Prostate gland (tissue), 2 donors: ENCODE results near the gene ABLIM3. TPM values are rescaled to one million over a fixed set of nuclear protein-coding genes. Genes with fewer than 3 reads are reported as not detected.

Experiments used
- DNase-seq: peaks from one replicate; pipeline ENCODE4 v3.0.0-alpha.2; 2019; ENCODE audit warnings: low spot score
- H3K27ac ChIP-seq, 2 donors: fragments of 200-600 bp; sonication (generic); 2 replicates each; pipeline ENCODE4 v1.5.1; 2017 to 2019
- H3K27me3 ChIP-seq: fragments of 200-600 bp; sonication (generic); replicated peaks from 2 replicates; pipeline ENCODE4 v1.5.1; 2019; ENCODE audit not compliant: insufficient read depth
- H3K36me3 ChIP-seq, 2 donors: fragments of 200-600 bp; sonication (generic); 1 replicate in 1 of 2; 2 replicates in 1 of 2; pipeline versions ENCODE4 v1.5.1 to v1.8.1; 2017 to 2019
- H3K4me1 ChIP-seq: fragments of 200-600 bp; sonication (generic); replicated peaks from 2 replicates; pipeline ENCODE4 v1.5.1; 2019
- H3K4me3 ChIP-seq, 2 donors: fragments of 200-600 bp; sonication (generic); 2 replicates each; pipeline ENCODE4 v1.5.1; 2017 to 2019
- H3K9me3 ChIP-seq: fragments of 200-600 bp; sonication (generic); 2 replicates; pipeline ENCODE4 v1.5.1; 2017
- POLR2A ChIP-seq: fragments of 450-650 bp; IDR thresholded peaks from one replicate; pipeline ENCODE4 v1.6.1; 2016; ENCODE audit warnings: antibody characterized with exemption, mild to moderate bottlenecking
- POLR2AphosphoS5 ChIP-seq: sonication (generic); formaldehyde crosslinking; IDR thresholded peaks from one replicate; pipeline ENCODE4 v1.6.1; 2017; ENCODE audit warnings: antibody characterized with exemption
- WGBS: methylation state at CpG from one replicate; pipeline ENCODE4 v1.1.5; 2018; 5-methylcytosine and 5-hydroxymethylcytosine counted together
- intact Hi-C: fragments of 100-400 bp; cut with DNase I; formaldehyde crosslinking; loops from one replicate; pipeline ENCODE4 v1.14.2; 2022
- total RNA-seq, 2 donors: library from RNA; depleted of rRNA; stranded (reverse); fragments of >200 nt; gene quantifications; one replicate each; pipeline ENCODE4 v1.1.0, GENCODE V29; 2016
- TF ChIP-seq, protein P1 (sequence below), 4 experiments: fragments of 200-600 bp in 2 of 4; fragments of 450-650 bp in 2 of 4; sonication (generic) in 2 of 4; IDR thresholded peaks; 1 replicate in 3 of 4; 2 replicates in 1 of 4; pipeline ENCODE4 v1.5.1; 2016 to 2019; ENCODE audit warnings: antibody characterized with exemption in 4 of 4, mild to moderate bottlenecking in 2 of 4, moderate library complexity in 2 of 4

The ABLIM3 gene
- total RNA-seq, 2 donors from 2014 or later: 9.0 to 11.7 TPM

DNA sequence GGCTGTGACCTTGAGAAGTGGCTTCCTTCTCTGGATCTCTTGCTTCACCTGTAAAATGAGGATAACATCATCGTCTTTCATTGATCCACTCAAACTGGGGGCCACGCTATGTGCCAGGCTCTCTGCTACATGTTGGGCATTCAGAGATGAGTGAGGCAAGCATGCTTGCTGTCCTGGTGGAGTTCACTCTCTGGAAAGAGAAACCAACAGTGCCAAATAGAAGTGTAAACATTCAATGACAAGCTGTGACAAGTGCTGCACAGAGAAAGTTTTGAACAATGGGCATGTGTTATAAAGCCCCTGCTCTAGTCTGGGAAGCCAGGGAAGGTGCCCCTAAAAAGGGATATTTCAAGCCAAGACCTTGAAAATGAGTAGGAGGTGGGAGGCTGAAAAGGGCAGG, 79.5 kb downstream of the ABLIM3 start:
- TF ChIP-seq POLR2A (no peak), POLR2AphosphoS5 (peak; percentile 60)
- TF ChIP-seq, protein P1, sequence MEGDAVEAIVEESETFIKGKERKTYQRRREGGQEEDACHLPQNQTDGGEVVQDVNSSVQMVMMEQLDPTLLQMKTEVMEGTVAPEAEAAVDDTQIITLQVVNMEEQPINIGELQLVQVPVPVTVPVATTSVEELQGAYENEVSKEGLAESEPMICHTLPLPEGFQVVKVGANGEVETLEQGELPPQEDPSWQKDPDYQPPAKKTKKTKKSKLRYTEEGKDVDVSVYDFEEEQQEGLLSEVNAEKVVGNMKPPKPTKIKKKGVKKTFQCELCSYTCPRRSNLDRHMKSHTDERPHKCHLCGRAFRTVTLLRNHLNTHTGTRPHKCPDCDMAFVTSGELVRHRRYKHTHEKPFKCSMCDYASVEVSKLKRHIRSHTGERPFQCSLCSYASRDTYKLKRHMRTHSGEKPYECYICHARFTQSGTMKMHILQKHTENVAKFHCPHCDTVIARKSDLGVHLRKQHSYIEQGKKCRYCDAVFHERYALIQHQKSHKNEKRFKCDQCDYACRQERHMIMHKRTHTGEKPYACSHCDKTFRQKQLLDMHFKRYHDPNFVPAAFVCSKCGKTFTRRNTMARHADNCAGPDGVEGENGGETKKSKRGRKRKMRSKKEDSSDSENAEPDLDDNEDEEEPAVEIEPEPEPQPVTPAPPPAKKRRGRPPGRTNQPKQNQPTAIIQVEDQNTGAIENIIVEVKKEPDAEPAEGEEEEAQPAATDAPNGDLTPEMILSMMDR (IDR thresholded peaks at IDR 0.05): no peak
- H3K4me3 ChIP-seq: no peak overlapping the region
- peaks cover 9% of the 10 kb centered on the region for H3K4me1 ChIP-seq
- WGBS: 32% methylated on average over 2 of the region's 2 CpGs
- no peaks in the 10 kb centered on the region for H3K36me3 ChIP-seq
- H3K27me3 ChIP-seq: no peaks in the 10 kb centered on the region
- H3K27ac ChIP-seq: peak overlapping the region; percentile 59 to 68
- intact Hi-C loops: no loop called here
- H3K9me3 ChIP-seq: no peaks in the 10 kb centered on the region
- DNase-seq: peak; percentile 32

DNA sequence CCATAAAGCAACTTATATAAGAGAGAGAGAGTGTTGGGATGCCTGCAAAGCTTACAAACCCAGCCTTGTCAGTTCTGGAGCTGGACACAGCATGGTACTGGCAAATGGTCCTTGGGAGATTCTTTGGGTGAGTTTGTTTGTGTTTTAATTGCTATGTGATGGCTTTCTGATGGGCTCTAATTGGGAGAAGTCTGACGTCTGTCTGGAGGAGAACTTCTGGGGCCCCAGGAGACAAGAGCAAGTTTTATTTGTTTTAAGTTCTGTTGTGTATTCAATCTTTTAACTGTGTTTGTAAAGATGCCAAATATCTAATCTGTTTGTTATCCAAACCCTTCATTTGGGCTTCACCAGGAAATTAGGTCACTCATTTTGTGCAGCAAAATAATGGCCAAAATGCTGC, 80.0 kb downstream of the ABLIM3 start:
- no peaks in the 10 kb centered on the region for H3K27me3 ChIP-seq
- no peak for DNase-seq
- H3K4me3 ChIP-seq: no peak overlapping the region
- peak overlapping the region; percentile 59 to 68 for H3K27ac ChIP-seq
- intact Hi-C loops: no loop called here
- TF ChIP-seq POLR2AphosphoS5: peak; percentile 27
- TF ChIP-seq, protein P1 (IDR thresholded peaks at IDR 0.05): no peak
- H3K9me3 ChIP-seq: no peaks in the 10 kb centered on the region
- H3K36me3 ChIP-seq: no peaks in the 10 kb centered on the region
- 24% methylated on average over 1 of the region's 1 CpG for WGBS
- H3K4me1 ChIP-seq: peaks cover 9% of the 10 kb centered on the region

DNA sequence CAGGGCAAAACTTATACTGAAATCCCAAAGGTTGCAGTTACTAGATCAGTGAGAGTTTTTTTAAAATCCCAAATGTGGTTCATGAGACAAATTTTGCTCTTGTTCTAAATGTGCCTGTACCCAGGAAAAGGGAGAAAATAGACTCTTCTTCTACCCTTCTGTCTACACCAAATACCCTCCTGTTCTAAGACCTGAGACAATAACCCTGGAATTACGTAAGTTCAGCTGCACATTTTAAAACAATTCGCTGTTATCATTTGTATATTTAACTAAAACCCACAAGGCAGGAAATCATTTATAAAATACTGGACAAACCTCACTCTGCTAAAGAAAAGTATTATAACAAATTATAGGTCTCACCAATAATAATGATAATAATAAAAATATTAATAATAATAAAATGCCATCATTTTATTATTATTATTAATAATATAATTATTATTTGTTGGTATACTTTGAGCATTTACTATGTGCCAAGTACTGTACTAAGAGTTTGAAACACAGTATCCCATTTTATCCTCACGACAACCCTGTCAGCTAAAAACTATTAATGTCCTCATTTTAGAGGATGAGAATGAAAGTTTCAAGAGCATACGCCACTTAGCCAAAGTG, 80.5 kb downstream of the ABLIM3 start:
- Histone ChIP-seq H3K27me3 (no peaks in the 10 kb centered on the region), H3K36me3 (no peaks in the 10 kb centered on the region), H3K4me1 (peaks cover 9% of the 10 kb centered on the region), H3K9me3 (no peaks in the 10 kb centered on the region), H3K27ac (peak overlapping the region in 1 of 2 donors; percentile 68), H3K4me3 (no peak overlapping the region)
- no peak for DNase-seq
- 78% methylated on average over 4 of the region's 4 CpGs for WGBS
- no peak for TF ChIP-seq POLR2AphosphoS5
- TF ChIP-seq POLR2A: no peak
- TF ChIP-seq, protein P1 (IDR thresholded peaks at IDR 0.05): no peak
- intact Hi-C loops: no loop called here

DNA sequence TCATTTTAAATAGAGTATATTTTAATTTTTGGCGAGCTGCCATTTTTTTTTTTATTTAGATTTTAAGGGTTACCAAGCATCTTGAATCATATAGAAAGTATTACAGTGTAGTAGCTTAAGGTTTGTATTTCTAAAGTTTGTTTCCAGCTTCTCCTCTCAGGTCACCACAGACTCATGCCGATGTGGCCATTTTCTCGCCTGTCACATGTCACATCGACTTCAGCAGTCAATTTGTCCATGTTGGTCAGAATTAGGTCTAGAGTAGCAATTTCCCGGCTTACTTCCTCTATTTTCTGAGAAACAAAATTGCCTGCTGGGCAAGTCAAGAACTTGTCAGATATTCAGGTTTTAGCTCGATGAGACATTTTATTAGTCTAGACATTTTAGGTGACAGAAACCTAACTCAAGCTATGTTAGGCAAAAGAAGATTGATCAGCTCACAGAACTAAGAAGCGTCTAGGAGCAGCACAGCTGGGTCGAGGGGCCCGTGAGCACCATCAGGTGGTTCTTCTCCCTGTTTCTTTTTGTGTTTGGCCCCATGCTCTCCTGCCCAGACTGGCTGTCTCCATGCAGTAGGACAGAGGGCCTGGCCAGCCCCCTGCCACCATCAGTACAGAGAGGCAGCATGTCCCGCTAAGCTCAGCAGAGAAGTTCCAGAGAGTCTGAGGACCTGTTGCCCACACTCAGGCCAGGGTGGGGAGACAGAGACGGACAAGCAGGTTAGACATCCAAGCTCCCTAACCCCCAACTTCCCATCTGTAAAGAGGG, 82.0 kb downstream of the ABLIM3 start:
- Histone ChIP-seq H3K4me3 (no peak overlapping the region), H3K27me3 (no peaks in the 10 kb centered on the region), H3K27ac (no peak overlapping the region), H3K9me3 (no peaks in the 10 kb centered on the region), H3K36me3 (no peaks in the 10 kb centered on the region), H3K4me1 (peaks cover 9% of the 10 kb centered on the region)
- no peak for DNase-seq
- intact Hi-C loops: no loop called here
- TF ChIP-seq POLR2A: no peak
- TF ChIP-seq, protein P1 (IDR thresholded peaks at IDR 0.05): no peak
- WGBS: 77% methylated on average over 11 of the region's 11 CpGs

DNA sequence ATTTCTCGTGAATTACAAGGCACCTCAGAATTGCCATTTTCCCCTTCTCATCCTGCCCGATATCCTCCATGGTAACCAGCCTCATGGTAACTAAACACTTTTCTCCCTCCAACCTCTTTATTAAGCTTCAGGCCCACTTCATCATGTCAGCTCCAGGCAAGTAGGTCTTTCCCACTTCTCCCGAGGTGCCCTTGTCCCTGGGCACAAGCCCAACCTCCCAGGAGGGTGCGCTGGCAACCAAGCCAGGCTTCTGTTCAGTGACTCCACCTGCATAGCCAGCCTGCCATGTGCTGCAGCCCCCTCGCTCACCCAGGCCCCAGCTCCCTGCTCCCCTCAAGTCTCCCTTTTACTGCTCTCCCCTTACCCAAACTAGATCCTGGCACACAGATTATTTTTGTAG, 83.0 kb downstream of the ABLIM3 start:
- 82% methylated on average over 5 of the region's 5 CpGs for WGBS
- intact Hi-C loops: no loop called here
- no peak for DNase-seq

More for the DNA sequence above, 83.0 kb downstream of the ABLIM3 start:
- Histone ChIP-seq H3K9me3 (no peaks in the 10 kb centered on the region), H3K4me1 (peaks cover 9% of the 10 kb centered on the region), H3K36me3 (no peaks in the 10 kb centered on the region), H3K4me3 (no peak overlapping the region), H3K27ac (no peak overlapping the region), H3K27me3 (no peaks in the 10 kb centered on the region)
- no peak for TF ChIP-seq POLR2AphosphoS5
- no peak for TF ChIP-seq POLR2A
- TF ChIP-seq, protein P1 (IDR thresholded peaks at IDR 0.05): no peak
